Skeletal muscle satellite cell (primary cell): ENCODE data around the gene PDGFB.

Experiments used
- H3K27me3 ChIP-seq: 2 replicates; pipeline ENCODE4 v1.7.0; 2013; ENCODE audit warnings: low read length; ENCODE audit not compliant: control insufficient read depth, insufficient read depth
- H3K36me3 ChIP-seq: 2 replicates; pipeline ENCODE4 v1.7.0; 2013; ENCODE audit warnings: mild to moderate bottlenecking, control low read depth, low read length; ENCODE audit not compliant: insufficient read depth
- H3K4me1 ChIP-seq: 2 replicates; pipeline ENCODE4 v1.7.0; 2013; ENCODE audit warnings: low read length; ENCODE audit not compliant: control insufficient read depth, insufficient read depth
- H3K4me2 ChIP-seq: 2 replicates; pipeline ENCODE4 v1.7.0; 2013; ENCODE audit warnings: mild to moderate bottlenecking, low read length
- H3K4me3 ChIP-seq: 2 replicates; pipeline ENCODE4 v1.7.0; 2013; ENCODE audit warnings: low read length
- H3K9ac ChIP-seq: 2 replicates; pipeline ENCODE4 v1.7.0; 2013; ENCODE audit warnings: mild to moderate bottlenecking, low read depth, low read length, moderate library complexity
- H3K9me3 ChIP-seq: replicated peaks from 2 replicates; pipeline ENCODE4 v1.7.0; 2013; ENCODE audit warnings: mild to moderate bottlenecking, control low read depth, low read length

Gene PDGFB

DNA sequence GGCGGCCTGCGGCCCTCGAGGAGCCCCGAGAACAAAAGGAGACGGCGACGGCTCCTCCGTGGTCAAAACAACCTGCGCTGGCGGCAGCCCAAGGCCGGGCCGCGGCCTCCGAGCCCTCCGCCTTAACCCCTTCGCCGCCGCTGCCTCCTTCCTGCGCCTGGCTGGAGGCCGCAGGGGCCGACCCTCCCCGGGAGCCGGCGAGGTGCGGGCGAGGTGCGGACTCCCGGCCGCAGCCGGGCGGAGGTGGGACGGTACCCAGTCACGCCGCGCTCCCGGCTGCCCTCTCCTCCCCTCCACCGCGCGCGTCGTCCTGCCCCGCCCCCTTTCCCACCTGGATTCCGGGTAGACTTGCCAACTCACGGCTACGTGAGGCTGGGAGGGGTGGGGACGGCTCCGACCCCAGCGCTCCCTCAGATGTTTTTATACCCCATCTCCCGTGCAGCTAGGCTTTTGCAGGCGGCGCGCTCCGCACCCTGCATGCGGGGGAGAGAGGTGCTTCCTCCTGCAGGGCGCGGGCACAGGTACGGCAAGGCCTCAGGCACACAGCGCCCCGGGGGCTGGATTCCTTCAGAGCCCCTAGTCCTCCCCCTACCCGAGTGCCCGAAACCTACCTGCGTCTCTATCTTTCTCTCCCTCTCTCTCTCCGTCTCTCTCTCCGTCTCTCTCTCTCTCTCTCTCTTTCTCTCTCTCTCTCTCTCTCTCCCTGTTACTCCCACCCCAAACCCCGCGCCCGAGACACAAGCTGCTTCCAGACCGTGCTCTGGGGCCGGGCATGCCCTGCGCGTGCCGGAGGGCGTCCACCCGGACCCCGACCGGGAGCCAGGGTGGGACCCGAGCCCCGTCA is 2.0 kb downstream of the PDGFB start:
- Histone ChIP-seq H3K9me3 (no peaks in the 10 kb centered on the region), H3K4me2 (peak overlapping the region; percentile 79), H3K4me3 (peak overlapping the region; percentile 72), H3K27me3 (peaks cover 21% of the 10 kb centered on the region), H3K9ac (peak overlapping the region; percentile 64), H3K4me1 (peaks cover 44% of the 10 kb centered on the region), H3K36me3 (no peaks in the 10 kb centered on the region)

DNA sequence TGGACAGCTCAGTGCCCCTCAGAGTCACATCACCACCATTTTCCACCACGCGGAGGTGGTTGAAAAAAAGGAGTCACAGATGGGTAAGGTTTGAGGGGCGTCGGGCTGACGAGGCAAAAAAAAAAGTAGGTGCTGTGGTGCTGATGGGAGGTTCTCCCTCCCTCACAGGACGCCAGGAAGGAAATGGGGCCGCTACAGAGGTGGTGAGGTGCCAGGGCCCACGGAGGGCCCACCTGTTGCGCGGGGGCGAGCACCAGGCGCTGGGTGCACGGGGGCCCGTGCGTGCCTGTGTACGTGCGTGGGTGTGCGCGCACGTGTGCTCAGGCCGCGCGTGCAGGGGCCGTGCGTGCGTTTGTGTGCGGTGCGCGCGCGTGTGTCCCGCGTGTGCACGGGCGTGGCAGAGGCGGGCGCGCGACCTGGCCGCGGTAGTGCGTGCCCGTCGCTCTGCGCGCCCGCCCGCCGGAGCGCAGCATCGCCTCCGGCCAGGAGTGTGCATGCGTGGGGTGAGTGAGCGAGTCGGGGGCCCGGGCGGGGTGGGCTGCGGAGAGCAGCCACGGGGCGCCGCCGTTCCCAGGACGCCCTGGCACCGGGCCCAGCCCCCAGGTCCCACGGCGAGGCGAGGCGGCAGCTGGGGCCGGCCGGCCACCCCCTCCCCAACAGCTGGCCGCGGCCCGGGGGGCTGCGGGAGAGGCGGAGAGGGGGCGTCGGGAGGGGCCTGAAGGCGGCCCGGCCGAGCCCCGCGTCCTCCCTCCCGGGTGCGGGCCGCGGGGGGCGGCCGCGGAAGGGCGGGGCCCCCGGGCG is 2.8 kb downstream of the PDGFB start:
- Histone ChIP-seq H3K27me3 (peaks cover 21% of the 10 kb centered on the region), H3K4me3 (peak overlapping the region; percentile 72), H3K9me3 (no peaks in the 10 kb centered on the region), H3K4me2 (peak overlapping the region; percentile 79), H3K4me1 (peaks cover 51% of the 10 kb centered on the region), H3K9ac (no peak overlapping the region), H3K36me3 (no peaks in the 10 kb centered on the region)

DNA sequence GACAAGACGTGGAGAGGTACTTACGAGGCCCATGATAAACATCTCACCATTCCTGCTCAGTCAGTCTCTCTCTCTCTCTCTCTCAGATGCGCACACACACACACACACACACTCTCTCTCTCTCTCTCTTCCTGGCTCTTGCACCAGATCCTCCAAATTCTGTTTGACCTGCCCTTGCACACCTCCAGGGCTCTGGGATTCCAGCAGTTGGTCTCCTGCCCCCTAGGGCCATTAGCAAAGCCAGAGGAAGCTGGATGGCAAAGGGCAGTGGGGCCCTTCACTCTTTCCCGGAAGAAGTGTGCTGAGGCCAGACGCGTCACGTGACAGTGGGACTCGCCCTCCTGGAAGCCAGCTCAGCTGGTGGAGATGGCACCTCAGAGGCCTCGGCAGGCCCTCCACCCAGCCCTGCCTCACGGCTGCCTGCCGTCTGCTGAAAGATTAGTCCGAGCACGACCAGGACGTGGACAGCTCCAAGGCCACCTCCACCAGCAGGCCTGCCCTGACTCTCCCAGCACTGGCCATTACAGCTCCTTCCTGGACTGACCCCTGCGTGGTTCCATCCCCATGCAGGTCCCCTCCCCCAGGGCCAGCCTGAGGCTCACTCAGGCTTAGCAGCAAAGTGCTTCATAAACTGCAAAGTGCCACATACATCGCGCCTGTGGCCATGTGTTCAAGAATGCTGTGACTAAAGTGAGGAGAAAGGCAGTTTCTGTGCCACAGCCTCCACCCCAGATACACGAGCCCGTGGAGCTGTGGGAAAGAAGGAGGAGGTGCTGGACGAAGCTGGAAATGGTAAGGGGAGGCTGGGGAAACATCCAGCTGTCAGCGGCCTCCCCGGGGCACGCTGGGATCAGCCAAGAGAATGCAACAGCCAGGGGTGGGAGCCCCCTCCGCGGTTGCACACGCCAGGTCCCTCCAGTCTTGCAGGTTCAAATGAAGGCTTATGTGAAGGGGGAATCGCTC is 3.7 kb downstream of the PDGFB start:
- peak overlapping the region; percentile 79 for H3K4me2 ChIP-seq
- no peaks in the 10 kb centered on the region for H3K9me3 ChIP-seq
- H3K4me1 ChIP-seq, result peaks cover 57% of the 10 kb centered on the region
- H3K9ac ChIP-seq, result peak overlapping the region; percentile 21
- H3K27me3 ChIP-seq, result peaks cover 21% of the 10 kb centered on the region
- H3K4me3 ChIP-seq, result peak overlapping the region; percentile 72
- no peaks in the 10 kb centered on the region for H3K36me3 ChIP-seq

DNA sequence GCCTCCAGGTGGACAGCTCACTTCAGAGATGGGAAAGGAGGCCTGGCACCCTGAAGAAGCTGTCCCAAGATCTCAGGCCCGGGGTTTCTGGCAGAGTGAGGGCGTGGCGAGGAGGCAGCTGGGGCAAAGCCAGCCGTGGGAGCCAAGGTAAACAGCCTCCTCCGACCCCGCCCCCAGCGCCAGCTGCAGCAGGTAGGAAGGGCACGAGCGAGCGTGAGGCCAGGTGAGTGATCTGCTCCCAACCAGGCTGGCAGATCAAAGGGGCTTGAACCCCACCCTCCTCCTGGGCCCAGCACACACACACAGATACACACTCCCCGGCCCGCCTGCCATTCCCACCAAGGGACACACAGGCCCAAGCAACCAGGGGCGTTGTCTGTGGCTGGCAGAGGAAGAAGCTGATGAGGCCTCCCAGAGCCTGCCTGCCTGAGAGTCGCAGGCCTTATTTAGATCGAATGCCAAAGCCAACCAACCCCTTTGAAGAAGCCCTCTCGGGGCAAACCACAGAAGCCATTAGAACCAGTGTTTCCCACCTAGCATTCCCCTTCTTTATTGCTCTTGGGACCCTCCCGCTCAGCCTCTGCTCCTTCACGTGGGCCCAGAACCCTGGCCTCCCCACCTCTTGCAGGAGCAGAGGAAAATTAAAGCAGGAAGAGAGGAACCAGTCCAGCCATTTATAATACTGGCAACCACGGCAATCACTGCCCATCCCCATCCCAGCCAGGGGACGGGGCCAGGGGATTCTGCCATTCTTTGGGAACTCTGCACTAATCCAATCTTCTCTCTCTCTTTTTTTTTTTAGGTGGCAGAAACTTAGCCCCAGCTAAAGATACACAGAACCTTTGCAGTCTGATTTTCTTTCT is 5.0 kb downstream of the PDGFB start:
- peak overlapping the region; percentile 79 for H3K4me2 ChIP-seq
- peaks cover 59% of the 10 kb centered on the region for H3K4me1 ChIP-seq
- H3K9ac ChIP-seq, result peak overlapping the region; percentile 21
- peaks cover 10% of the 10 kb centered on the region for H3K27me3 ChIP-seq
- H3K9me3 ChIP-seq, result no peaks in the 10 kb centered on the region
- H3K36me3 ChIP-seq, result no peaks in the 10 kb centered on the region
- H3K4me3 ChIP-seq, result no peak overlapping the region

DNA sequence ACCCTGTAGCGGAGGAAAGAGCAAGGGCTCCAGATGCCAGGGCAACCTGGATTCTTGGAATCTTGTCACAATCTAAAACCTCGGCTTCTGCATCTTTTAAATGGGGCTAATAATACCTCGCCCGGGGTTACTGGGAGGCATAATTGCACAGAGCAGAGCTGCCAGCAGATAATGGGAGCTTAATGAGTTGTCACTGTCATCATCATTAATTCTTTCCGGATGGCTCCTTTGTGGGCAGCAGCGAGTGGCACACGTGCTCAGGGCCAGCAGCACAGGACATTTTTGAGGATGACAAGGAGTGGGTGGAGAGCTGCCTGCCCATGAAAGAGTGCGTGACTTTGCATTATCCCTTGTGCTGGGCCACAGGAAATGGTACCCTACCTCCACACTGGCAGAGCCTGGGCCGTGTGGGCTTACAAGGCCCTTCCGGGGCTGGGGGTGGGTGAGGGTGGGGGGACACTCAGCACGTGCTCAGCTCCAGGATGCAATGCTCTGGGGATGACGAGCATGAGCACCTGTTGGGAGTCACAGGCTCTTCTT is 5.7 kb downstream of the PDGFB start:
- no peaks in the 10 kb centered on the region for H3K36me3 ChIP-seq
- no peak overlapping the region for H3K4me2 ChIP-seq
- H3K9me3 ChIP-seq, result no peaks in the 10 kb centered on the region
- H3K4me1 ChIP-seq, result peaks cover 63% of the 10 kb centered on the region
- no peak overlapping the region for H3K4me3 ChIP-seq
- no peak overlapping the region for H3K9ac ChIP-seq
- peaks cover 10% of the 10 kb centered on the region for H3K27me3 ChIP-seq

DNA sequence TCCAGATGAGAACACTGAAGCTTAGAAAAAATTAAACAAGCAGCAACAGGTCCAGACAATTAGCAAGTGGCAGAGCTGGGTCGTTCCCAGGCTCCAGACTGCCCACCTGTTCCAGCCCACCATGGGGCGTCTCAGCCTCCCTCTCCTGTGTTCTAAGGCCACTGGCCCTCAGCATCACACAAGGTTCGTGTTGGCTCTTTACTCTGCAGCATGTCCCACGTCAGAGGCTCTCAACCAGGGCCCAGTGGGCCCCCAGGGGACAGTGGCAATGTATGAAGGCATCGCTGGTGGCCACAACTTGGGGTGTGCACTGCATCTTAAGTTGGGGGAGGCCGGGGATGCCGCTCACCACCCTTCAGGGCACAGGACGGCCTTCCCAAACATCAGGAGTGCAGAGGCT is 6.2 kb downstream of the PDGFB start:
- Histone ChIP-seq H3K4me2 (no peak overlapping the region), H3K9ac (no peak overlapping the region), H3K4me3 (no peak overlapping the region), H3K9me3 (no peaks in the 10 kb centered on the region), H3K4me1 (peaks cover 62% of the 10 kb centered on the region), H3K27me3 (peaks cover 9% of the 10 kb centered on the region), H3K36me3 (no peaks in the 10 kb centered on the region)

DNA sequence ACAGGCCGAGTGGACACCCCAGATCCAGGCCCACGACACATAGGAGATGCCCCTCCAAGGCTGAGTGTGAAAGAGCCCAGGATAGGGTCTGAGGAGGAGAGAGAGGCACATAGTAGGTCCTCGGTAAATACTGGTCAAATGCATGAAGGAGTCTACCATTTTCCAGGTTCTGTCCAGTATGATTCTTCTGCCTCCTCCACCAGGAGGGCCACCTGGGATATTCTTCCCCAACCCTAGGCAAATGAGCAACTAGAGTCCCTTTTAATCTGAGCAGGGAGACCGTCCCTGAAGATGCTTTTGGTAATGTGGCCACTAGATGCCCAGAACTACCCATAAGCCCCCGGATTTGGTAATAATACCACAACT is 6.7 kb downstream of the PDGFB start:
- Histone ChIP-seq H3K4me2 (no peak overlapping the region), H3K4me3 (no peak overlapping the region), H3K36me3 (no peaks in the 10 kb centered on the region), H3K4me1 (peaks cover 57% of the 10 kb centered on the region), H3K9ac (no peak overlapping the region), H3K27me3 (peaks cover 4% of the 10 kb centered on the region), H3K9me3 (no peaks in the 10 kb centered on the region)

DNA sequence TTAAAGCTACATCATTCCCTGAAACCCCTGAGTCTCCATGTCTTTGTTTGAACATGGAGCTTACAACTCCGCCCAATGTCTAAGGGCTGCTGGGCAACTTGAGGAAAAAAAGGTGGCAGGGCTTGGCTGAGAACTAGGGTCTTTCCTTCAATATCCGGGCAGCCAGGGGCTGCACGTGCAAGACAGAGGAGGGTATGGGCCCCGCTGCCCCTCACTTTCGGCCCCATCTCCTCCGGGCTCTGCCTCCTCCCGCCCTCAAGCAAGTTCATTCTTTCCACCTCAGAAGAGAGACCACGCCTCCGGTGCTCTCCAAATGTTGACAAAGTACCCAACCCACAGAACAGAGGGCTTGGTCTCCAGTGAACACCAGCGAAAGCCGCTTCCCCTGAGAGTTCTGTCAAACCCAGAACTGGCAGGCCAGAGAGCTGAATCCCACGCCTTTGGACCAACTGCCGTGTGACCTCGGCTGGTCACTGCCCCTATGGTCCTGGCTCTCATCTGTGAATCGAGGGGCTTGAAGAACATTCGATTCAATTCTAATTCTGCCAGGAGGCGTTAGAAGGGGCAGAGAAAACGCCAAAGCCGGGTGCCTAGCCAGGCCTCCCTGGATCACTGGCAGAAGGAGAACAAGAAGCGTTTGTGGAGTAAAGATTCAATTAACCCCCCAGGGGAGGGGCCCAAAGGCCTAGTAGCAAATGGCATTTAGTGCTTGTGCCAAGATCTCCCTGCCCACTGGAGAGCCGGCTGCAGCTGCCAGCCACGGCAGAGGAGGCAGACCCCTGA is 7.3 kb downstream of the PDGFB start:
- H3K9me3 ChIP-seq, result no peaks in the 10 kb centered on the region
- no peak overlapping the region for H3K4me3 ChIP-seq
- no peaks in the 10 kb centered on the region for H3K36me3 ChIP-seq
- no peak overlapping the region for H3K4me2 ChIP-seq
- no peak overlapping the region for H3K9ac ChIP-seq
- peaks cover 51% of the 10 kb centered on the region for H3K4me1 ChIP-seq
- H3K27me3 ChIP-seq, result no peaks in the 10 kb centered on the region

DNA sequence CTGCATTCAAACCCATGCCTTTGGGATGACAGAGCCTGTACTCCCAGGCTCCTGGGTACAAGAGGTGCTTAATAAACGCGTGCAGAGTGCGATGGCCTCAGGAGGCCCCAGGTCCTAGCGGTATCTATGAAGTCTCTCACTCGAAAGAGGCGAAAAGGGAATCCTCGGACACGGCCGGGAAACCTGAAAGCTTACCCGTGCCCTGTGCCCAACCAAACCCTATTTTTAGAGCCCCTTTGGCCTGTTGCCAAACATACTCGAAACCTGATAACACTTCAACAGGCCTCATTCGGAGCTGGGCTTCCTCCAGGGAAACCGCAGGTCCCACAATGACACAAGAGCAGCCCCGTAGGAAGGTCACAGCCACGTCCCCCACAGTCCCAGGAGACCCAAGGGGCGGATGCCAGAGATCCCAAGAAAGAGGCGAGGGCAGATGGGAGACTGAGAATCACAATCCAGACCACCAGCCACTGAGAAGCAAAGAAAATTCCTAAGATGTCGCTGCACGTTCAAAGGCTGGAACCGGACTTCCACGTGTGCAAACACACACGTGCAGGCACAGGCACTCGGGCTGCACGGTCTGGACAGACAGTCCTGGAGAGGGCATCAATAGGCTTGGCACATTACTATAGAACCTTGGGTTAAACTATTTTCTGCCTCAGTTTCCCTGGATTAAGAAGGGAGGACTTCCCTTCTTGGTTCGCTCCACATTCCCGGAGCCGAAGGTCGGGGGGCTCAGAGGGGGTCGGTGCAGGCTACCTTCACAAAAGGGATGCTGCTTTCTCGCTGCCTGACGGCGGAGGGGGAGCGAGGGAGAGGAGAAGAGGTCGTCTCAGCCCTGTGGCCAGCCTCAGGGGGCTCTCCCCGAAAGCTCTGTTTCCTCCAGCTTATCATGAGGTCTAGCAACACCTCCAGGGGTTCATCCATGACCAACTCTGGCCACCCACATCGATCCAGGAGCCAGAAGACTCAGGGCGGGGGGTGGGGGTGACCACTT is 8.2 kb downstream of the PDGFB start:
- no peaks in the 10 kb centered on the region for H3K36me3 ChIP-seq
- H3K4me2 ChIP-seq, result no peak overlapping the region
- H3K4me1 ChIP-seq, result peaks cover 45% of the 10 kb centered on the region
- no peaks in the 10 kb centered on the region for H3K9me3 ChIP-seq
- H3K27me3 ChIP-seq, result no peaks in the 10 kb centered on the region
- H3K4me3 ChIP-seq, result no peak overlapping the region
- H3K9ac ChIP-seq, result no peak overlapping the region
